K562 (cell line): ENCODE data around the gene RBL1. TPM values are rescaled to one million over a fixed set of nuclear protein-coding genes. Genes with fewer than 3 reads are reported as not detected.
A peak's percentile ranks its signal among the peaks of the same experiment; 100 is the strongest.

Experiments used
- BRD9 ChIP-seq: fragments of 450-650 bp; IDR thresholded peaks from 2 replicates; pipeline ENCODE4 v1.6.1; 2018; ENCODE audit warnings: low read depth; ENCODE audit not compliant: partially characterized antibody
- CREBBP ChIP-seq: IDR thresholded peaks from one replicate; pipeline ENCODE4 v1.6.1; 2012; ENCODE audit warnings: low read depth, mild to moderate bottlenecking, control low read depth, inconsistent platforms, low read length
- ETV1 ChIP-seq: fragments of 450-650 bp; conservative IDR thresholded peaks from 2 replicates; pipeline ENCODE4 v1.6.1; 2016; ENCODE audit warnings: missing genetic modification characterization, control low read depth, low read depth, missing compliant biosample characterization
- GABPB2 ChIP-seq: fragments of 250-450 bp; sonication (Bioruptor Pico); conservative IDR thresholded peaks from 2 replicates; pipeline ENCODE4 v1.5.1; 2021; ENCODE audit warnings: mild to moderate bottlenecking
- HDAC1 ChIP-seq, 2 experiments: fragments of 450-650 bp; IDR thresholded peaks; 2 replicates each; pipeline ENCODE4 v1.6.1; 2016 to 2017; ENCODE audit warnings: inconsistent platforms in 1 of 2, mild to moderate bottlenecking in 1 of 2, moderate library complexity in 1 of 2
- IRF2 ChIP-seq: sonication (generic); formaldehyde crosslinking; IDR thresholded peaks from 2 replicates; pipeline ENCODE4 v1.8.1; 2022; ENCODE audit warnings: mild to moderate bottlenecking, missing genetic modification reagents
- NR1H2 ChIP-seq: sonication (generic); formaldehyde crosslinking; IDR thresholded peaks from 2 replicates; pipeline ENCODE4 v1.4.0; 2020; ENCODE audit warnings: mild to moderate bottlenecking, missing genetic modification reagents
- PHF20 ChIP-seq: fragments of 450-650 bp; IDR thresholded peaks from 2 replicates; pipeline ENCODE4 v1.6.1; 2018; ENCODE audit not compliant: partially characterized antibody
- RAD51 ChIP-seq: fragments of 450-650 bp; IDR thresholded peaks from 2 replicates; pipeline ENCODE4 v1.7.1; 2016; ENCODE audit warnings: low read depth, mild to moderate bottlenecking, borderline replicate concordance
- RBFOX2 ChIP-seq: fragments of 200-400 bp; formaldehyde crosslinking; IDR thresholded peaks from 2 replicates; pipeline ENCODE4 v1.6.1; 2017; ENCODE audit warnings: low read depth, mild to moderate bottlenecking, low read length, moderate library complexity
- RBM25 ChIP-seq: fragments of 200-400 bp; formaldehyde crosslinking; IDR thresholded peaks from 2 replicates; pipeline ENCODE4 v1.6.1; 2018; ENCODE audit warnings: low read length, low read depth, moderate library complexity; ENCODE audit not compliant: severe bottlenecking
- RBM39 ChIP-seq: fragments of 200-400 bp; formaldehyde crosslinking; optimal IDR thresholded peaks from 2 replicates; pipeline ENCODE3; 2018; ENCODE audit warnings: low read depth, low read length
- RHOXF2B ChIP-seq: fragments of 250-450 bp; sonication (Bioruptor Pico); conservative IDR thresholded peaks from 2 replicates; pipeline ENCODE4 v1.5.1; 2021
- SRSF3 ChIP-seq: fragments of 200-400 bp; formaldehyde crosslinking; IDR thresholded peaks from 2 replicates; pipeline ENCODE4 v1.6.1; 2016; ENCODE audit warnings: mild to moderate bottlenecking, low read length, moderate library complexity; ENCODE audit not compliant: insufficient read depth
- TAF1 ChIP-seq: IDR thresholded peaks from 2 replicates; pipeline ENCODE4 v1.6.1; 2011; ENCODE audit warnings: mild to moderate bottlenecking, low read length, moderate library complexity; ENCODE audit not compliant: insufficient read depth, control insufficient read depth, severe bottlenecking; ENCODE audit errors: extremely low read depth
- TAF15 ChIP-seq: fragments of 200-400 bp; formaldehyde crosslinking; IDR thresholded peaks from 2 replicates; pipeline ENCODE4 v1.6.1; 2017; ENCODE audit warnings: mild to moderate bottlenecking, low read depth, low read length, moderate library complexity
- TAF9B ChIP-seq: fragments of 450-650 bp; IDR thresholded peaks from 2 replicates; pipeline ENCODE4 v1.6.1; 2018; ENCODE audit warnings: mild to moderate bottlenecking; ENCODE audit not compliant: partially characterized antibody
- TBP ChIP-seq: optimal IDR thresholded peaks from 2 replicates; pipeline ENCODE3; 2011; ENCODE audit warnings: low read depth, low read length, improper control_type of control experiment
- TSC22D4 ChIP-seq: fragments of 450-650 bp; IDR thresholded peaks from 2 replicates; pipeline ENCODE4 v1.6.1; 2016; ENCODE audit warnings: missing genetic modification characterization, missing biosample characterization, control low read depth
- ZKSCAN3 ChIP-seq: fragments of 250-450 bp; sonication (Bioruptor Pico); IDR thresholded peaks from 2 replicates; pipeline ENCODE4 v1.4.0; 2020
- ZNF175 ChIP-seq: fragments of 200-800 bp; sonication (Bioruptor generic); IDR thresholded peaks from 2 replicates; pipeline ENCODE4 v1.6.1; 2016; ENCODE audit warnings: low read depth, mild to moderate bottlenecking, missing genetic modification characterization, missing compliant biosample characterization
- ZNF224 ChIP-seq: sonication (generic); formaldehyde crosslinking; IDR thresholded peaks from 2 replicates; pipeline ENCODE4 v1.8.0; 2022; ENCODE audit warnings: mild to moderate bottlenecking, missing genetic modification reagents
- polyA plus RNA-seq, 8 experiments: library from polyadenylated mRNA; depleted of rRNA in 4 of 8; stranded (reverse) in 5 of 8; unstranded in 3 of 8; fragments of >200 nt; fragmentation: Nextera tagmentation in 2 of 8; fragmentation: Illumina TruSeq in 1 of 8; extraction: Ambion mirVana in 2 of 8; extraction: Trizol in 1 of 8; gene quantifications; 2 replicates each; pipeline versions ENCODE4 v1.2.1 to v1.2.3, GENCODE V29; 2011 to 2014; ENCODE audit warnings: inconsistent platforms in 1 of 8, missing spikeins in 1 of 8
- total RNA-seq, 7 experiments: library from RNA; depleted of rRNA in 6 of 7; stranded (reverse); fragments of >200 nt in 6 of 7; fragmentation: Illumina TruSeq in 2 of 7; extraction: Trizol in 2 of 7; gene quantifications; 2 replicates each; pipeline versions ENCODE4 v1.2.1 to v1.2.3, GENCODE V29; 2011 to 2021; ENCODE audit warnings: low replicate concordance in 1 of 7
- TF ChIP-seq, protein P1 (sequence below): fragments of 150-350 bp; conservative IDR thresholded peaks from 2 replicates; pipeline ENCODE4 v1.6.1; 2014; ENCODE audit warnings: low read length
- TF ChIP-seq, protein P2 (sequence below): fragments of 250-450 bp; sonication (Bioruptor Pico); IDR thresholded peaks from 2 replicates; pipeline ENCODE4 v1.5.0; 2021
- TF ChIP-seq, protein P3 (sequence below): fragments of 450-650 bp; formaldehyde crosslinking; IDR thresholded peaks from 2 replicates; pipeline ENCODE4 v1.4.0; 2020; ENCODE audit warnings: mild to moderate bottlenecking, moderate library complexity

Gene RBL1
- total and polyA plus RNA-seq, 9 of the 15 experiments (the other 6 are each of a cell fraction or from before 2014, with no cell fraction given) = 4.0 to 25.9 (median 15.6) TPM

DNA sequence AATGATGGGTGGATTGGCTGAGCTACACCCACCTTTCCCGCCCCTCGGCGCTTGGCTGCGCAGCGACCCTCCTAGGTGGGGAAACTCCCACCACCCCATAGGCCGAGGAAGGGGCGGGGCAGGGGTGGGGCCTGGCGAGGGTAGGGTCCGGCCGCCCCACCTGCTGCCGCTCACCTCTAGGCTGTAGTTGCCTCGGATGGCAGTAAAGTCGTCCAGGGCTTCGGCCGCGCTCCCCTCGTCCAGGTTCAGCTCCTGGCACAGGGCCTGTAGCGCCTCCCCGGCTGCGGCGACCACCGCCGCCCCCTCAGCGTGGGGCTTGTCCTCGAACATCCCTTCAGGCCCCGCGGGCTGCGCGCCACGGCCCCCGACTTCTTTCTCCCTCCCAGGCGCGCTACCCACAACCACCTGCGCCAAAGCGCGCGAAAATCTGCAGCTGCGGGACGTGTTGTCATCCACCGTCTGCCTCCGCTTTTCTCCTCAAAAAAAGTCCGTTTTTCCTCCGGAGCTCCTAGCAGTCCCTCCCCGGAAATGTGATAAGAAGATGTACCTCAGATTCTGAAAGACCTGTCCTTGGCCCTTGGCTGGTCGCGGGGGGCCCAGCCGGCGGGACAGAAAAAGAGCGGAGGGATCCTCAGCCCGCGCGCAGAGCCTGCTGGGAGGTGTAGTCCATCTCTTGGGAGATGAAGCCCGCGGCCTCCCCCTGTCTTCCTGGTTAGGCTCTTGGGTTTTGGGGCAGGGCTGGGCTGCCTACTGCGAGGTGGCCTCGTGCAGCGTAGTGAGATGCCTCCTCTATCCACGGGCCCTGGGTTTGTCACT lies at the start of gene RBL1 (continued):
- TF ChIP-seq, protein P1, sequence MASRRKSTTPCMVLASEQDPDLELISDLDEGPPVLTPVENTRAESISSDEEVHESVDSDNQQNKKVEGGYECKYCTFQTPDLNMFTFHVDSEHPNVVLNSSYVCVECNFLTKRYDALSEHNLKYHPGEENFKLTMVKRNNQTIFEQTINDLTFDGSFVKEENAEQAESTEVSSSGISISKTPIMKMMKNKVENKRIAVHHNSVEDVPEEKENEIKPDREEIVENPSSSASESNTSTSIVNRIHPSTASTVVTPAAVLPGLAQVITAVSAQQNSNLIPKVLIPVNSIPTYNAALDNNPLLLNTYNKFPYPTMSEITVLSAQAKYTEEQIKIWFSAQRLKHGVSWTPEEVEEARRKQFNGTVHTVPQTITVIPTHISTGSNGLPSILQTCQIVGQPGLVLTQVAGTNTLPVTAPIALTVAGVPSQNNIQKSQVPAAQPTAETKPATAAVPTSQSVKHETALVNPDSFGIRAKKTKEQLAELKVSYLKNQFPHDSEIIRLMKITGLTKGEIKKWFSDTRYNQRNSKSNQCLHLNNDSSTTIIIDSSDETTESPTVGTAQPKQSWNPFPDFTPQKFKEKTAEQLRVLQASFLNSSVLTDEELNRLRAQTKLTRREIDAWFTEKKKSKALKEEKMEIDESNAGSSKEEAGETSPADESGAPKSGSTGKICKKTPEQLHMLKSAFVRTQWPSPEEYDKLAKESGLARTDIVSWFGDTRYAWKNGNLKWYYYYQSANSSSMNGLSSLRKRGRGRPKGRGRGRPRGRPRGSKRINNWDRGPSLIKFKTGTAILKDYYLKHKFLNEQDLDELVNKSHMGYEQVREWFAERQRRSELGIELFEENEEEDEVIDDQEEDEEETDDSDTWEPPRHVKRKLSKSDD = no peak
- peak; percentile 91 for TF ChIP-seq TAF9B
- peak; percentile 77 for TF ChIP-seq TBP
- peak; percentile 91 for TF ChIP-seq BRD9
- 0 out of 2 replicates have a peak, but pooled peaks have one; percentile 70 for TF ChIP-seq NR1H2
- TF ChIP-seq RBM25 = no peak
- no peak for TF ChIP-seq TAF15
- peak; percentile 40 for TF ChIP-seq RBM39
- TF ChIP-seq, protein P2, sequence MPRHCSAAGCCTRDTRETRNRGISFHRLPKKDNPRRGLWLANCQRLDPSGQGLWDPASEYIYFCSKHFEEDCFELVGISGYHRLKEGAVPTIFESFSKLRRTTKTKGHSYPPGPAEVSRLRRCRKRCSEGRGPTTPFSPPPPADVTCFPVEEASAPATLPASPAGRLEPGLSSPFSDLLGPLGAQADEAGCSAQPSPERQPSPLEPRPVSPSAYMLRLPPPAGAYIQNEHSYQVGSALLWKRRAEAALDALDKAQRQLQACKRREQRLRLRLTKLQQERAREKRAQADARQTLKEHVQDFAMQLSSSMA (CRISPR knock-in tag) = no peak; the same call in 1 of the 2 replicates
- peak; percentile 81 for TF ChIP-seq ETV1
- TF ChIP-seq RAD51 = peak; percentile 59; the same call in 1 of the 2 replicates
- no peak for TF ChIP-seq RHOXF2B (CRISPR knock-in tag)
- no peak for TF ChIP-seq IRF2 (CRISPR knock-in tag)
- 0 out of 2 replicates have a peak, but pooled peaks have one; percentile 46 for TF ChIP-seq ZNF175
- TF ChIP-seq PHF20 = peak; percentile 81
- TF ChIP-seq TAF1 = peak; percentile 70
- TF ChIP-seq RBFOX2 = peak; percentile 98
- TF ChIP-seq, protein P3, sequence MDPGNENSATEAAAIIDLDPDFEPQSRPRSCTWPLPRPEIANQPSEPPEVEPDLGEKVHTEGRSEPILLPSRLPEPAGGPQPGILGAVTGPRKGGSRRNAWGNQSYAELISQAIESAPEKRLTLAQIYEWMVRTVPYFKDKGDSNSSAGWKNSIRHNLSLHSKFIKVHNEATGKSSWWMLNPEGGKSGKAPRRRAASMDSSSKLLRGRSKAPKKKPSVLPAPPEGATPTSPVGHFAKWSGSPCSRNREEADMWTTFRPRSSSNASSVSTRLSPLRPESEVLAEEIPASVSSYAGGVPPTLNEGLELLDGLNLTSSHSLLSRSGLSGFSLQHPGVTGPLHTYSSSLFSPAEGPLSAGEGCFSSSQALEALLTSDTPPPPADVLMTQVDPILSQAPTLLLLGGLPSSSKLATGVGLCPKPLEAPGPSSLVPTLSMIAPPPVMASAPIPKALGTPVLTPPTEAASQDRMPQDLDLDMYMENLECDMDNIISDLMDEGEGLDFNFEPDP = no peak
- TF ChIP-seq SRSF3 = 0 out of 2 replicates have a peak, but pooled peaks have one; percentile 44
- no peak for TF ChIP-seq ZKSCAN3 (CRISPR knock-in tag)
- no peak for TF ChIP-seq TSC22D4 (tag)
- no peak for TF ChIP-seq CREBBP
- TF ChIP-seq GABPB2 (CRISPR knock-in tag) = no peak
- 0 out of 2 replicates have a peak, but pooled peaks have one; percentile 47 for TF ChIP-seq ZNF224 (CRISPR knock-in tag)
- TF ChIP-seq HDAC1 (IDR thresholded peaks at IDR 0.05) = peak in 1 of 2 experiments; percentile 79; a peak in 2 of 4 replicates
